IPS-15b (cell line): ENCODE results near the gene KRAS.

Source experiments
- H3K27me3 ChIP-seq: one replicate; pipeline ENCODE4 v1.6.1; 2013; ENCODE audit warnings: low read length; ENCODE audit not compliant: control insufficient read depth, insufficient read depth
- H3K36me3 ChIP-seq: one replicate; pipeline ENCODE4 v1.6.1; 2013; ENCODE audit warnings: low read length; ENCODE audit not compliant: control insufficient read depth, insufficient read depth
- H3K4me1 ChIP-seq: one replicate; pipeline ENCODE4 v1.6.1; 2013; ENCODE audit warnings: mild to moderate bottlenecking, low read length; ENCODE audit not compliant: control insufficient read depth, insufficient read depth
- H3K4me3 ChIP-seq: one replicate; pipeline ENCODE4 v1.5.1; 2013; ENCODE audit warnings: low read depth, low read length
- H3K9ac ChIP-seq: one replicate; pipeline ENCODE4 v1.6.1; 2013; ENCODE audit warnings: low read depth, mild to moderate bottlenecking, low read length
- H3K9me3 ChIP-seq: one replicate; pipeline ENCODE4 v1.6.1; 2013; ENCODE audit warnings: mild to moderate bottlenecking, low read length; ENCODE audit not compliant: control insufficient read depth, insufficient read depth

Gene KRAS

DNA sequence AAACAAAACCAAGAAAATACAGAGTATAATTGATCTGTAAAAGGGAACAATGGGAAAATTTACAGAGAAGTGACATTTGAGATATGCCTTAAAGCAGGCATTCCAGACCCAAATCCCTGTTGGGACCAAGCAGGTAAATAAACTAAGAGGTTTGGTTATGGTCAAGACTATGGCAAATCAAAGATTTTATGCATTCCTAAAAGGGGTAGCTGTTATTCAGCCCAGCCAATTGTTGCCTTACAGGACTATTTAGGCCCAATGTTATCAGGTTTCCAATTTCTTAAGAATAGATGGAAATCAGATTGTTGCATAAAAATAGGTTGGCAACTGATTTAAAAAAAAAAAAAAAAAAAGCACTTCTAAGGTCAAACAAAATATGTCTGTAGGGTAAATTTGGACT is 61.1 kb downstream of the KRAS start:
- H3K4me1 ChIP-seq = no peaks in the 10 kb centered on the region
- H3K4me3 ChIP-seq = no peak overlapping the region
- no peaks in the 10 kb centered on the region for H3K27me3 ChIP-seq
- no peak overlapping the region for H3K9ac ChIP-seq
- no peaks in the 10 kb centered on the region for H3K9me3 ChIP-seq
- no peaks in the 10 kb centered on the region for H3K36me3 ChIP-seq

DNA sequence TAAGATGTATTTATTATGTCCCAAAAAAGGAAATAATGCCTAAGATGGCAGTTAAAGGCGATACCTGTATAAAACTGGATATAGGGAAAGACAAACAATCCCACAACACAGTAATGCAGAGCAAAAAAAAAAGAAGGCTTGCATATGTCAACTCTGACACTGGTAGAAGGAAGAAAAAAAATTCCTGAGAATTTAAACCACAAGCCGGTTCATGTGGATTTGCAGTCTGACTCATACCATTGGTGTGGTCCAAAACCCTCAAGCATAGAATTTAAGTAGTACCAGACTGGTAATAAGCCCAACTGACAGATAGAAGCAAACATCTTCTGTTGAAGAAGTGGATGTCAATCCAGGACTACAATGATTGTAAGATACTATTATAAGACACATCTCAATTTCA is 62.9 kb downstream of the KRAS start:
- H3K9me3 ChIP-seq = no peaks in the 10 kb centered on the region
- H3K36me3 ChIP-seq = no peaks in the 10 kb centered on the region
- H3K4me1 ChIP-seq = no peaks in the 10 kb centered on the region
- no peaks in the 10 kb centered on the region for H3K27me3 ChIP-seq
- H3K9ac ChIP-seq = no peak overlapping the region
- H3K4me3 ChIP-seq = no peak overlapping the region

DNA sequence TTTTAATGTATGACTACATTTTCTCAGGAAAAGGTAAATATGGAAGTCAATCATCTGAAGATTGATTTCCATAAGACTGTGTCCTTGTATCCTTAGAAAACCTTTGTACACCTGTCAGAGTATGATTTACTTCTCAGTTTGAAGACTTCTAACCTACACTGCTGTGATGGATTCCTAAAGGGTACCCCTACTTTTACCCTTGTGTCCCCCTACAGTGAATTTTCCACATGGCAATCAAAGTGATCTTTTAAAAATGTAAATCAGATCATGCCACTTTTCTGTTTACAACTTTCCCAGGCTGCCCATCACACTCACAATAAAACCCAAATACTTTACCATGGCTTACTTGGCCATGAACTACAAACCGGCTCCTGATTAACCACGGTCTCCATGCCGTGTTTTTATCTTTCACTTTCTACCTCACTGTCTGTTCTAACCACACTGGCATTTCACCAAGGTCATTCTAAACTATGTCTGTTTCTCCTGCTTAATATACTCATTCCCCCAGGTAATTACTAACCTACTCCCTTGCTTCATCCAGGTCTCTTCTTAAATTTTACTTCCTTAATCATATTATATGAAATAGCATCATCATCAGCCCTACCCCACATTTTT is 63.8 kb downstream of the KRAS start:
- Histone ChIP-seq H3K9ac (no peak overlapping the region), H3K27me3 (no peaks in the 10 kb centered on the region), H3K9me3 (no peaks in the 10 kb centered on the region), H3K4me1 (no peaks in the 10 kb centered on the region), H3K4me3 (no peak overlapping the region), H3K36me3 (no peaks in the 10 kb centered on the region)

DNA sequence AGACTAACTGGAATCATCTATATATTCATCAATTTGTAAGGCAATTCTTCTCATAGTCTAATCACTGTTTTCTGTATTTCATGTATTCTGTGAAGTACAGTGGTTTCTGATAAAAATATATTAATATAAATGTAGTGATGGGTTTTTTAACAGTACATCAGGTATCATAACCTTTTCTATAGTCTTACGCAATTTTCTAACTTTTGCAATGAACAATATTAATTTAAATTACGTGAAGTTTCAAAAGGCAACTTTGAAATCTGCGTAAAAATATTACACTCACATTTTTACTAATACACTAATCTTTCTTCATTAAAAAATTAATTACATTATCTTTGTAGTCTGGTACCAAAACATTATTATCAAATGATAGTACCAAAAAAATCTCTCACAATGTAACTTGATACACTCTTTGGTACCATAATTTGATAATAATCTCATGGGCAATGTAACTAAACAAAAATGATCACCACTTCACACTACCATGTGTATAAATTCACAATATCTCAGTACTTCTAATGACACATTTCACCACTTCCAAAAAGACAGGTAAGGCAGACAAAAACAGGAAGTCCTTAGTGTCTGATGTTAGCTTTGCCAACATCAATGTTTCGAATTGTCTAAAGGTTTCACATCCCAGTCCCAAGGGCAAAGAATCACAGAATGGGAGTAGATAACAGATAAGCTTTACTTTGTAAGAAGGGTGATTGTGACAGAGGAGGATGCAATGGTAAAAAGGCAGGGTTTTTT is 64.5 kb downstream of the KRAS start:
- Histone ChIP-seq H3K4me1 (no peaks in the 10 kb centered on the region), H3K9ac (no peak overlapping the region), H3K36me3 (no peaks in the 10 kb centered on the region), H3K9me3 (no peaks in the 10 kb centered on the region), H3K27me3 (no peaks in the 10 kb centered on the region), H3K4me3 (no peak overlapping the region)

DNA sequence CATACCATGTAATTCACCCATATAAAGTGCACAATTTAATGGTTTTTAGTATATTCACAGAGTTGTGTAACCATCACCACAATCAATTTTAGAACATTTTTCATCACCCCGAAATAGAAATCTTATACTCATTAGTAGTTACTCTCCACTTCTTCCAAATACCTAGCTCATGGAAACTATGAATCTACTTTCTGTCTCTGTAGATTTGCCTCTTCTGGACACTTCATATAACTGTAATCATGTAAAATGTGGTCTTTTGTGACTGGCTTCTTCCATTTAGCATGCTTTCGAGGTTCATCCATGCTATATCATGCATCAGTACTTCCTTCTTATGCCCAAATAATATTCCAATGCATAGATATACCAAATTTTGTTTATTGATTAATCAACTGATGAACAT is 66.6 kb downstream of the KRAS start:
- Histone ChIP-seq H3K36me3 (no peaks in the 10 kb centered on the region), H3K9ac (no peak overlapping the region), H3K4me1 (no peaks in the 10 kb centered on the region), H3K4me3 (no peak overlapping the region), H3K27me3 (no peaks in the 10 kb centered on the region), H3K9me3 (no peaks in the 10 kb centered on the region)

DNA sequence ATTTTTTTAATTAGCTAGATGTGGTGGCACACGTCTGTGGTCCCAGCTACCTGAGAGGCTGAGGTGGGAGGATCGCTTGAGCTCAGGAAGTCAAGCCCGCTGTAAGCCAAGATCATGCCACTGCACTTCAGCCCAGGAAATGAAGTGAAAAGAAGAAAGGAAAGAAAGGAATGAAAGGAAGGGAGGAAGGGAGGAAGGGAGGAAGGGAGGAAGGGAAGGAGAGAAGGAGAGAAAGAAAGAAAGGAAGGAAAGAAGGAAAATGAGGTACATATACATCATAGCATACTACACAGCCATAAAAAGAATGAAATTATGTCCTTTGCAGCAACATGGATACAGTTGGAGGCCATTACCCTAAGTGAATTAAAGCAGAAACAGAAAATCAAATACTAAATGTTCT is 68.0 kb downstream of the KRAS start:
- H3K27me3 ChIP-seq = no peaks in the 10 kb centered on the region
- H3K4me1 ChIP-seq = no peaks in the 10 kb centered on the region
- no peaks in the 10 kb centered on the region for H3K36me3 ChIP-seq
- H3K9ac ChIP-seq = no peak overlapping the region
- H3K9me3 ChIP-seq = no peaks in the 10 kb centered on the region
- H3K4me3 ChIP-seq = no peak overlapping the region

DNA sequence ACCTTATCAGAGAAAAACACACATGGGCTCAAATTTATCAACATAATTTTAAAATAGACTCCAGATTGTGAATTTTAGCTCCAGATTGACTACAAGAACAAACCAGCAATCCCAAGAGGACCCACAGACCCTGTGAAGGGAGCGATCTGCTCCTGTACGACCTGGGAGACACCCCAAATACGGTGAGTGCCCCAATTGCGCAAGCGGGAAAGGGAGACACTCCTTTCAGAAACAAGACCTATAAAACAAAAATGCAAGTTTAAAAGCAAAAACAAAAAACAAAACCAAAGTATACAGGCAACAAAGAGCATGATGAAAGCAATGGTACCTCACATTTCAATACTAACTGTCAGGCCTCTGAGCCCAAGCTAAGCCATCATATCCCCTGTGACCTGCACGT is 87.9 kb downstream of the KRAS start:
- Histone ChIP-seq H3K4me1 (no peaks in the 10 kb centered on the region), H3K27me3 (no peaks in the 10 kb centered on the region), H3K36me3 (no peaks in the 10 kb centered on the region), H3K9me3 (no peaks in the 10 kb centered on the region), H3K4me3 (no peak overlapping the region), H3K9ac (no peak overlapping the region)

DNA sequence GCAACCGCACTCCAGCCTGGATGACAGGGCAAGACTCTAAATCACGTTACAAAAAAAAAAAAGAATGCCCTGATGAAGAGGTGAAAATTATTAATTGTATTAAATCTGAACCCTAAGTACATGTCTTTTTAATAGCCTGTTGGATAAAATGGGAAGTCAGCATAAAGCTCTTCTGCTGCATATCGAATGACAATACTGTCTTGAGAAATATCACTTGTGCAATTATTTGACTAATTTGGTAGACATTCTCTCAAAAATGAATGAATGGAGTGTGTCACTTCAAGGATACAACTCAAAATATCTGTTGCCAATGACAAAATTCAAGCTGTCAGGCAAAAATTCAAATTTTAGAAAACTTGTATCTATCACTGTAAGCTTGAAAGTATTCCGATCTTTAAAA is 94.7 kb downstream of the KRAS start:
- peaks cover 16% of the 10 kb centered on the region for H3K4me1 ChIP-seq
- H3K27me3 ChIP-seq = no peaks in the 10 kb centered on the region

DNA sequence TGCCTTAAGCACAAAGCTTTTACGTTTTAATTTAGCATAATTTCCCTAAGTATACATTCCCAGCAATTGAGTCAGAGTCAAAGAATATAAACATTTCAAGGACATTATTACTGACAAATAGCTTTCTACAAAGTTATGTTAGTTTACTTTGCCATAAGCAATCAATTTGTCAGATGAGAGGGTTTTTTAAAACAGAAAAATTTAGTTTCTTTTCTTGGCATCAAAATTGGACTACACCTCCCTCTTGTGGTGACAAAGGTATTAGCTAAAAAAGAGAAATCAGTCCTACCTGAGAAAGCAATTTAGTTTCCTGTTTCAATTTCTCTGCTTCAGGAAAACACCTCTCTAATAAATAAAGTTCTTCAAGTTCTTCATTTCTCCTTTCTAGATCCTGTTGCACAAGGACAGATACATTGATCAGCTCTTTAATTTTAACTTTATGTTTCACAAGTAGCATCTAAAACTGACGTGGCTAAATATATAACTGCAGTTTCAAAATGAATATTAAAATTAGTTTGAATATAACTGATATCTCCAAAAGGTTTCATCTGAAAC is 95.6 kb downstream of the KRAS start:
- Histone ChIP-seq H3K36me3 (no peaks in the 10 kb centered on the region), H3K4me1 (peaks cover 16% of the 10 kb centered on the region), H3K9me3 (no peaks in the 10 kb centered on the region), H3K9ac (no peak overlapping the region), H3K4me3 (no peak overlapping the region), H3K27me3 (no peaks in the 10 kb centered on the region)

More for the DNA sequence above, 94.7 kb downstream of the KRAS start:
- Histone ChIP-seq H3K9ac (no peak overlapping the region), H3K36me3 (no peaks in the 10 kb centered on the region), H3K9me3 (no peaks in the 10 kb centered on the region), H3K4me3 (no peak overlapping the region)
